ENCODE data around the gene UCKL1.
A peak's percentile ranks its signal among the peaks of the same experiment; 100 is the strongest.
"Not testable (repeated sequence)": the region's sequence is repeated elsewhere in the genome, so short reads cannot be mapped to it uniquely, and the experiment has no call there.

UCKL1 gene

DNA sequence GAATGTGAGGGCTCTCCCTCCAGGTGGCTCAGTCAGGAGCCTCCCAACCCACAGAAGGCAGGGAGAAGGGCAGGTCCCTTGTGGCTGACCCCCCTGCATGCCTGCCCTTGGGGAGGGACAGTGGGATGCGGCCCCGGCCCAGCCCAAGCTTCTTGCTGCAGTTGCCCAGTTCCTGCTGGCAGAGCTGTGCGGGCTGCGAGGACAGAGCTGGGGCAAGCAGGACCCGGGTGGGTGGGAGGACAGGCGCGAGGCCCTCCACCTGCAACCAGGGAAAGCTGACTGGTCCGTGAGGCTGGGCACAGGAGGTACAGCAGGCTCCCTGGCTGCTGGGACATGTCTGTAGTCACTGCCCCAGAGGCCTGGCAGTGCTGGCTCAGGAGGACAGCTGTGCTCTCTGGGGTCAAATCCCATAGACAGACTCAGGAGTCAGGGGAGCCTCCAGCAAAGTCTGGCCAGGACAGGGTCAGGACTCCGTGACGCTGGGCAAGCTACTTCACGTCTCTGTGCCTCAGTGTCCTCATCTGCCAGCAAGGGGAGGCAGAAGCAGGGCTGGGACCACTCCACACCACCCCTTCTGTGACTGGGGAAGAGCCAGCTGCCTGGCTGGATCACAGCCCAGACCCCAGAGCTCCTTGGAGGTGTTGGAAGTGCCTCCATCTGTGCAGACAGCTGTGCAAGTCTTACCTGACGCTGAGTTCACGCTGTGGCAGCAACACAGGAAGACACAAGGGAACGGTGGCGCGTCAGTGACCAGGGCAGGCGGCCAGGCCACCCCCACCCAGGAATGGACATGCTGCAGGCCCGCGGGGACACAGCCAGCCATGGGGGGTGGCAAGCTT is 13.0 kb downstream of the UCKL1 start:
- DNase-seq (ENCODE audit: low read depth in 2 of 2), result no peak

DNA sequence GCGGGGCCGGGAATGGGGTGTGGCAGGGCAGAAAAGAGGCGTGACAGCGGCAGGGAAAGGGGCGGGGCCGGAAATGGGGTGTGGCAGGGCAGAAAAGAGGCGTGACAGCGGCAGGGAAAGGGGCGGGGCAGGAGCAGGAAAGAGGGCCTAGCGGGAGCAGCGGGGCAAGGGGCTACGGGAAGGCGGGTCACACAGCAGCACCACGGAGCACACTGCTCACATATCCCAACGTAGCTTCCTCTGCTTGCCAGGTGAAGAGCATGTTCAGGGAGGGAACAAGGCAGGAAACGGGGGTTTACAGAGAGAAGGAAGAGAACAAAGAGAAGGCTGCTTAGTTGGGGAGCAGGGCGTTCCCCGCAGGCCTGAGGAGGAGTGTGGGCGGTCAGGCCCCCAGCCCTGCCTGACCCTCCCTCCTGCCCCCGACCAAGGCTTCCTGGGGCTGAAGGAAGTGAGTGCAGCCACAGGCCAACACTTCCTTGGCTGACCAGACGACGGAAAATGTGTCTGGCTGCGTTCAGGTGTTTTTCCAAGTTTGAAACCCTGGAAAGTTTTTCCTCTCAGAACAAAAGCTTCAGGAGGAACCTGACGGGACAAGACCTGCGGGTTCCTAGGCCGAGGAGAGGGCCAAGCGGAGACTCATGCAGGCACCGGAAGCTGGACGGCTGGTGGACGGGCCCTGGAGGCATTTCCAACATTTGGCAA is 13.8 kb downstream of the UCKL1 start:
- peak in 1 of 2 donors; percentile 24 for DNase-seq (ENCODE audit: low read depth in 2 of 2)

DNA sequence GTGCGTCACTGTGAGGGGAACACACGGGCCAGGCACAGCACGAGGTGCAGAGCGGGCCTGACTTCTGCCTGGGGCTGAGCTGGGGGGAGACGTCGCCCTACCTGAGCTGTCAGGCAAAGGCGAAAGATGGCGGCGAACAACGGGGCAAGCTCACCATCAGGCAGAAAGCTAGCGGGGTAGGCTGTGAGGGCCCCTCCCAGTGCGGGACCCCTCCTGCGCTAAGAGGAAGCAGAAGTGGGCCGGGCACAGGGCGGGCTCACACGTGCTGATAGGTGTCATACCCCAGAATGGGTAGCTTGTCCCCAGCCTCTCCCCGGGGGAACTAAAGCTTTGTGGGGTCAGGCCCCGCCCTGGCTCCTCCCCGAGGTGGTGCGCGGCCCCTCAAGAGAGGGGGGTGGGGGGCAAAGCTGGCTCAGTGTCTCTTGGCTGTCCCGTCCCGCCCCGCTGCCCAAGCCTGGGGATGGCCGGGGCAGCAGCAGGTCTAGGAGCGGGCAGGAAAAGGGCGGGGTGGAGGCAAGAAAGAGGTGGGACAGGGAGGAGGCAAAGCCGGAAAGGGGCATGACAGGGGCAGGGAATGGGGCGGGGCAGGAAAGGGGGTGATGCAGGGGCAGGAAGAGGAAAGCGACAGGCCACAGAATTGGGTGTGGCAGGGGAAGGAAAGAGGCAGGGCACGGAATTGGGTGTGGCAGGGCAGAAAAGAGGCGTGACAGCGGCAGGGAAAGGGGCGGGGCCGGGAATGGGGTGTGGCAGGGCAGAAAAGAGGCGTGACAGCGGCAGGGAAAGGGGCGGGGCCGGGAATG is 14.7 kb downstream of the UCKL1 start:
- peak; percentile 34 to 63 for DNase-seq (ENCODE audit: low read depth in 2 of 2)

DNA sequence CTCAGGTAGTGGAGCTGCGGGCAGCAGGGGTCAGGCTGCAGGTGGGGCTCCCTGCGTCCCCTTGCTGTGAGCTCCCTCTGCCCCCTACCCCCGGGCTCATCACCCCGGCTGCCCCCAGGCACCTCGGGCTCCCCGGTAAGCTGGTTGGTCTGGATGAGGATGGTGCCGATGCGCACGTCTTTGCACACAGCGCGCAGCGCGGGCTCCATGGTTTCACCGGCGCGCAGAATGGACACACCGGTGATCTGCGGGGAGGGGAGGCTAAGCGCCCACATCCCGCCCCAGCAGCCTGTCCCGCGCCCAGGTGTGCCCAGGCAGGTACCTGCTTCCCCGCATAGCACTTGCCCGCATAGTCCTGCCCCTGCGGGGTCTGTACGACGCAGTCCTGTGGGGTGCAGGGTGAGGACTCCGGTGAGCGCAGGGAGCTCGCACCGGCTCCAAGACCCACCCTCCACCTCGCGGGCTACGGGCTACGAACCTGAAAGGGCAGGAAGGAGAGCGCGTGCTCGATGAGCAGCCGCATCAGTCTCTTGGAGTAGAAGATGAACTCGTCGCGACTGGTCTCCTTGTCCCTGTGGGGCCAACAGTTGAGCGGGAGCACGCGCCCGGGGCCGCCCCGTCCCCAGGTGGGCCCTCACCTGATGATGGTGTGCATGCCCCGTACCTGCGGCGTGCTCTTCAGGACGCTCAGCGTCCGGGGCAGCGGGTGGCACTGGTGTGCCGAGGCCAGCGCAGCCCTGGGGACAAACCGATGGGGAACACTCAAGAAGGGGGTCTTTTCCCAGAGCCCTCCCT is 15.5 kb downstream of the UCKL1 start:
- DNase-seq (ENCODE audit: low read depth in 2 of 2), result no peak

DNA sequence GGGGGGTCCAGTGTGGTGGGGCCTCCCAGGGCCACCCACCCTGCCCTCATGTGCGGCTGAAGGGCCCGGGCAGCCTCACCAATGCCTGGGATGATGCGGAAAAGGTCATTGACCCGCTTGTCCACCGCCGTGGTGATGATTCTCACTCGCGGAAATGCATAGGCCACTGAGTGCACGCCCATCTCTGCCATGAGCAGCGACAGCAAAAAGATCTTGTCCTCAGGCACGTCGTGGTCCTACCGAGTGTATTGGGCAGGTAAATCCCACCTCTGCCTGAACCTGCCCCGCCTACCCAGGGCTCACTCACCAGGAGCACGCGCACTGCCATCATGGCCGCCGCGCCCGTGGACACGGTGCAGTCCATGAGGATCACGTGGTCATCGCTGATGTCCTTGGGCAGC is 16.1 kb downstream of the UCKL1 start:
- no peak for DNase-seq (ENCODE audit: low read depth in 2 of 2)

DNA sequence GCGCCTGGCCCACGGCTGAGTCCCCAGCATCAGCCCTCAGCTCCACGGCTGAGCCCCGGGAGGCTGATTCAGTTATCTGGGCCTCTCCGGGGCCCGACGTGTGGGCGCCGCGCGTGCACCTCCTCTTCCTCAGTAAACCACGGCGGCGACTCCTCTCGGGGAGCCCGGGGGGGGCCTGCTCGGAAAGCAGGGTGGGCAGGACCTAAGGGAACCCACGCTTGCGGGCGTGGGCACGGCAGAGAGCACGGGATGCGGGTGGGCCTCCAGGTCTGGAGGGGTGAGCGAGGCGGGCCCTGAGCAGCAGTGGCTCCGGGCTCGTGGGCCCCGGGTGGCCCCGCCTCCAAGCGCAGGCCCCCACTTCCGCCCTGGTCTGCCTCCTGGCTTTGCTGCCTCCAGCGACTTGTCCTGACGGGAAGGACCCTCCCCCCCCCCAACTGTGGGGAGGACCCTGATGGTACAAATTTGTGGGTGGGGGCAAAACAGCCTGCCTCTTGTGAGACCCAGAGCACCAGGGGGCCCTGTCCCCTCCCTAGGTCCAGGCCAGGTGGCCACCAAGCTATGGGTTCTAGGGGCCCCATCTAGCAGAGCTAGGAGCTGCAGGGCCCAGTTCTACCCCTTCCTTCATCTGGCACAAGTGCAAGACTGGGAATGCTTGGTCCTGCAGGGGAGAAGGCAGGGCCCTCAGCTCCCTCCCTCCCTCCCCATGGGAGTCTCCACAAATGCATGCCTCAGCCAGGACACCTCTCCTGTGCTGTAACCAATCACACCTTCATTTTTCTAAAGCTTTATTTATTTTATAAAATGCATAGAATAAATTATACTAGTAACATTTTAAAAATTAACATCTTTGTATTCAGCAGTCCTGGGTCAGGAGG is 16.9 kb downstream of the UCKL1 start:
- DNase-seq (ENCODE audit: low read depth in 2 of 2), result no peak

DNA sequence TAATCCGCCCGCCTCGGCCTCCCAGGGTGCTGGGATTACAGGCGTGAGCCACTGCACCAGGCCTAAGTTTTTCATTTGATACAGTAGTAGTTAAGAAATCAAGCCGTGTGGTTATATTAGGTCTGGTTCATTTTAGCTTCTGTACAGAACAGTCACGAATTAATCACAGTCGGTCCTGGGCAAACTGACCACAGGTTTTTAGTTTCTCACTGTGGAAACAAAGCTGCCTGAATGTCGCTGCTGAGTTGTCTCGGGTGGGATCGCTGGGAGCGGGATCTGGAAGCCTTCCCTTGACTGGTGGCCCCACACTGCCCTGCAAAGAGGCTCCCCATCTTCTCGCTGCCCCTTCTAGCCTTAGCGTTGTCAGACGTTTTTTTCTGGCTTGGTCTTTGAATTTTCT is 18.6 kb downstream of the UCKL1 start:
- no peak for DNase-seq (ENCODE audit: low read depth in 2 of 2)

DNA sequence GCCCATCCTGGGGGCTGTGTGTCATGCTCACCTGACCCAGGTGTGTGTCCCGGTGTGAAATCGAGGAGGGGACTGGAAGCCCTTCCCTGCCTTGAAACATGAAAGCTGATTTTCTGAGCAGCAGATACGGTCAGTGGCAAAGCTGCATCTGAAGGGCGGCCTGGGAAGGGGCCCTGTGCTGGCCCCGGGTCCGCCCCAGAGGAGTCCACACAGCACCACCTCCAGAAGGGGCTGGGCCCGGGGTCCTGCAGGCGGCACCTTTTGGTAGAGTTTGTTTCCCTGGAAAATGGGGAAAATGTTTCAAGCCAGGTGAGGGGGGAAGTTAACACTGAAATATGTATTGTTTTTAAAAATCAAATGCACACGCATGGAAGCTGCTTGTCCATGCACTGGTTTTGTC is 20.8 kb downstream of the UCKL1 start:
- DNase-seq (ENCODE audit: low read depth in 2 of 2), result no peak

DNA sequence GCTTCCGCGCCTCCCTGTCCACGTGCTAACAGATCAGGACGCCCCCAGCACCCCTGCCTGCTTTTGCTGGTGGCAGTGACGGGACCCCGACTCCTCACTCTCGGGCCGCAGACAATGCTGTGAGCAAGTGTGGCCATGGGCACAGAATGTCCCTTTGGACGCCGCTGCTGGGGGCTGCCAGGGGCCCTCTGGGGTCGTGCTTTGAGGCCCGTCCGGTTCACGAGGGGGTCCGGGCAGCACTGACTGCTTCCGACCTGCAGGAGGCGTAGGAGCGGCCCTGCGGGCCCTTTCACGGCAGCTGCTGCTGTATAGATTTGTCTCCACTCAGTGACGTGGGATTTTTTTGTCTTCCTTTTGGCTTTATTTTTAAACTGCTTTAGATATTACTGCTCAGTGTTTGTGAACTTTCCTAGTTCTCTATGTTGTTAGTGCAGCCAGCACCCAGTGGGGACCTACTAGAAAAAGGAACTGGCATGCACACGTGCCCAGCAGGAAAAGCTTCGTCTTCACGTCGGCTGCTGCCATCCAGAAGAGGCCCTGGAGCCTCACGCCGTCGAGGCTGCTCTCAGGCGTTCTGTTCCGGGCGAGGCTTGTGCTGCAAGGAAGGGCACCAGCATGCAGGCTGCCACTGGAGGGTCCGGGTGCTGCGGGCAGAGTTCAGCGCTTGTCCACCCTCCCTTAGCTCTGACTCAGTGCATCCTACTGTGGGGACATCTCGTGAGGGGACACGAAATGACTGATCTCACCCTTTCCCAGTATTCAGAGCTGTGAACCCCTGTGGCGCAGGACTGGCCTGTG is 21.7 kb downstream of the UCKL1 start:
- DNase-seq (ENCODE audit: low read depth in 2 of 2), result no peak

DNA sequence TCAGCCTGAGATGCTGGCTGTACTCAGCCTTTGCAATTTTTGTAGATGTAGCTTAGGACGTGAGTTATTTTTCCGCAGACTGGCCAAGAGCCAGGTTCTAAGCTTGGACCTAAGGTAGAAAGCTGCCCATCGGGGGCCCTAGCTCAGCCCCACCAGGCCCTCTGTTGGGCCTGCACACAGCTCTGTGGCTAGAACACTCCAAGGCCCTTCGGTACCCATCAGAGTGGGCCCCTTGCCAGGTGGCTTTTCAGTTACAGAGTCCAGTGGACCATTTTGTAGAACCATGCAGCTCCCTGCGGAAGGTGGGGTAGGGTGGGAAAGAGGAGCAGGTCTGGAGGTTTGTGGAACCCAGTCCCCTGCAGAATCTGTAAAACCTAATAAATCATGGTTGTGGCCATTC is 22.6 kb downstream of the UCKL1 start:
- DNase-seq (ENCODE audit: low read depth in 2 of 2), result no peak

DNA sequence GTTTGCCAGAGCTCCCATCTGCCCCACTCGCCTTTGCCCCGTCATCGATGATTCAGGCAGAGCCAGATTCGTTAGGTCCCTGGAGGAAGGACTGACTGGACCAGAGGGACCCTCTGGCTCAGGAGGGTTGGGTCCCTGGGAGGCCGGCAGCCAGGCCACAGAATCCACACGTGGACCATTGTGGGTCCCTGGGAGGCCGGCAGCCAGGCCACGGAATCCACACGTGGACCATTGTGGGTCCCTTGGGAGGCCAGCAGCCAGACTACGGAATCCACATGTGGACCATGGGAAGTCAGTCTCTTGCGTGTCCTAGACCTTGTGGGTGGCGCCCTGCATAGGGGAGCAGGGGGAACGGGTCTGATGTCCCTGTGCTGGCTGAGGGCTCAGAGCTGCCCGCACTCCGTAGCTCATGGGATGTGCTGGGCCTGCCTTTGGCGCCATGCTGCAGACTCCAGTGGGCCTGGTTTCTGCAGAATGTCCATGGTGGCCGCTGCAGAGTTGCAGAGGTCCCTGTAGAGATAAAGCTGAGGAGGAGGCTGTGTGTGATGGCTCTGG is 23.5 kb downstream of the UCKL1 start:
- DNase-seq (ENCODE audit: low read depth in 2 of 2), result no peak

DNA sequence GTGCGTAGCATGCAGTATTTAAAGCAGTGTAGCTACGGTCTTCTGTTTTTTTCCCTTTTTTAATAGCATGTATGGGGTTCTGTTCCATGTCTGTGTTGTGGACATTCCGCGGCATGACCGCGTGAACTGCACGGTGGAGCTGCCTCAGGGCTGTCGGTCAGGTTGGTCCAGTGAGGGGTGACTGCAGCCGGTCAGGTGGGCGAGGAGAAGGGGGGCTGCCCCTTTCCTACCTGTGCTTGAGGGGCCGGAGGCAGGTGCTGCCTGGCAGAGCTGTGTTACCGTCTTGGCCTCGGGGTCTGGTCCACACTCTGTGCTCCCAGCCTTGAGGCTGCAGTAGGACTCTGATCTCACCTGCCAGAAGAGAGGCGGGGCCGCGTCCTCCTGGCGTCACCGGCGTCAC is 24.5 kb downstream of the UCKL1 start:
- no peak for DNase-seq (ENCODE audit: low read depth in 2 of 2)

DNA sequence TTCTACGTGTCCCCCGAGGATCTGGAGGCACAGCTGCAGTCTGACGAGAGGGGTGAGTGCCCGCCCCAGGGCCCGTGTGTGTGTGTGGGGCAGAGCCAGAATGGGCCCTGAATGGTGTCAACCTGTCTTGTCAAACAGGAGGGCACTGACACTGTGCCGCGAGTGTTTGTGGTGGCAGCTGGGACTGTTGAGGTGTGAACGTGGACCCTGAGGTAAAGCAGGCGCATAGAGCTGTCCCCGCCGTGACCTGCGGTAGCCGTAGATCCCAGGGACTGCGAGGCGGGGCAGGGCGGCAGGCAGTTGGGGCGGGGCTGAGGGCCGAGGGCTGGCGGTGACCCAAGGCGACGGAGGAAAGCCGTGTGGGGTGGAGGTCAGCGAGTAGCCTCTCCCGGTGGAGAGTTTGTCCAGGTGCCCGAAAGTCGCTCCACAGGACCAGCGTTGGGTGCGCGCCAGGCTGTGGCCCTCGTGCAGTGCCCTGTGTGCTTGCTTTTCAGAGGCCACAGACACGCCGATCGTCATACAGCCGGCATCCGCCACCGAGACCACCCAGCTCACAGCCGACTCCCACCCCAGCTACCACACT is 25.2 kb downstream of the UCKL1 start:
- no peak for DNase-seq (ENCODE audit: low read depth in 2 of 2)

DNA sequence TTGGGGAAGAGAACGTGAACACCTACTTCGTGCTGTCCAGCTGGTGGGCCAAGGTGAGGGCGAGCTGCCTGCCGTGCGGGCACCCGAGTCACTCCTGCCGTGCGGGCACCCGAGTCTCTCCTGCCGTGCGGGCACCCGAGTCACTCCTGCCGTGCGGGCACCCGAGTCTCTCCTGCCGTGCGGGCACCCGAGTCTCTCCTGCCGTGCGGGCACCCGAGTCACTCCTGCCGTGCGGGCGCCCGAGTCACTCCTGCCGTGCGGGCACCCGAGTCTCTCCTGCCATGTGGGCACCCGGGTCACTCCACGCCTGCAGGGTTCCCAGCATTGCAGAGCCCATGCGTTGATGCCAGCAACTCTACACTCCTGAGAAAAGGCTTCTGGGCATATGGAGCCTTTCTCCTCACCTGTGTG is 26.7 kb downstream of the UCKL1 start:
- DNase-seq (ENCODE audit: low read depth in 2 of 2), result not testable (repeated sequence)

DNA sequence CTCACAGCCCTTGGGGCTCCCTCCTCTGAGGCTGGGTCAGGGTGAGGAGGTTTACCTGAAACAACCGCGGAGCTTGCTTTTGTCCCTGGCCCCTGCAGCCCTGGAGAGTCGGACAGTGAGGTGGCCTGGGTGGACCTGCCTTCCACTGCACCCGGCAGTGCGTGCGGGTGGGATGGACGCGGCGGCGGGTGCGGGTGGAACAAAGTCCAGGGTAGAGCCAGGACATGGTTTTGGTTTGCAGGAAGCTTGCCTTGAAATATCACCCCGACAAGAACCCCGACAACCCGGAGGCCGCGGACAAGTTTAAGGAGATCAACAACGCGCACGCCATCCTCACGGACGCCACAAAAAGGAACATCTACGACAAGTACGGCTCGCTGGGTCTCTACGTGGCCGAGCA is 27.1 kb downstream of the UCKL1 start:
- DNase-seq (ENCODE audit: low read depth in 2 of 2), result no peak

DNA sequence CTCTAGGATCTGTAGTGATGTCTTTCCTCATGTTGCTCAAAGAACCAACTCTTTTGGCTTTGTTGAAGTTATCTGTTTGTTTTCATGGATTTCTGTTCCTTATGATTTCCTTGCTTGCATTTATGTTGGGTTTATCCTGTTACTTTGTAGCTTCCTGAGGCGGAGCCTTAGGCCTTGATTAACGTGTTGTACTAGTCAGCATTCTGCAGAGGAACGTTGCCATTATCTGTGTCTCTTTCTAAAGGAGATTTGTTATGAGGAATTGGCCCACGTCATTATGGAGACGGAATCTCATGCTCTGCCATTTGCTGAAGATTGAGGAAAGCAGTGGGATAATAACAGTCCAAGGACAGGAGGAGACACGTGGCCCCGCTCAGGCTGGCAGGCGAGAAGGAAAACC is 29.9 kb downstream of the UCKL1 start:
- no peak for DNase-seq (ENCODE audit: low read depth in 2 of 2)

DNA sequence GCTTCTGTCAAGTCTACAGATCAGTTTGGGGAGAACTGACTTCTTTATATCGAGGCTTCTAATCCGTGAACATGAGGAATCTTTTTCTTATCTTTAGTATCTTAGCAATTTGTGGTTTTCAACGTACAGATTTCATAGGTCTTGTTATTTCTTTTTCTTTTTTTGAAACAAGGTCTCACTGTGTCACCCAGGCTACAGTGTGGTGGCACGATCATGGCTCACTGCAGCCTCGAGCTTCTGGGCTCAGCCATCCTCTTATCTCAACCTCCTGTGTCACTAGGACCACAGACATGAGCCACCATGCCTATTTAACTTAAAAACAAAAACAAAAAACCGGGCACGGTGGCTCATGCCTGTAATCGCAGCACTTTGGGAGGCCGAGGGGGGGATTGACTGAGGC is 32.0 kb downstream of the UCKL1 start:
- no peak for DNase-seq (ENCODE audit: low read depth in 2 of 2)

DNA sequence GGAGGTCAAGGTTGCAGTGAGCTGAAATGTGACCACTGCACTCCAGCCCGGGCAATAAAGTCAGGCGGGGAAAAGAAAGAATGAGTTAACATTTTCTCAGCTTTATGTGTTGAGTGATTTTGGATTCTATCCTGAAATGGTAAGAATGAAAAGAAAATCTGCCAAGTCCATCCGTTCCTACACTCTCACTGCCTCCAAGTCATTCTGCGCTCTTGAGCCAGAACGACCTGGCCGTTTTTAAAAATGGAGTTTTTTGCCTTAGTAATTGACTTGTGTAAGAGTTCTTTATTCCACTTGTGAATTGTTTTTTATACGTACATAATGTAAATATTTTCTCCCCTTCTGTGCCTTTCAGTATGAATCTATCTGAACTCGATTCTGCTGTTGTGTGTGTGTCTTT is 32.6 kb downstream of the UCKL1 start:
- DNase-seq (ENCODE audit: low read depth in 2 of 2), result no peak

DNA sequence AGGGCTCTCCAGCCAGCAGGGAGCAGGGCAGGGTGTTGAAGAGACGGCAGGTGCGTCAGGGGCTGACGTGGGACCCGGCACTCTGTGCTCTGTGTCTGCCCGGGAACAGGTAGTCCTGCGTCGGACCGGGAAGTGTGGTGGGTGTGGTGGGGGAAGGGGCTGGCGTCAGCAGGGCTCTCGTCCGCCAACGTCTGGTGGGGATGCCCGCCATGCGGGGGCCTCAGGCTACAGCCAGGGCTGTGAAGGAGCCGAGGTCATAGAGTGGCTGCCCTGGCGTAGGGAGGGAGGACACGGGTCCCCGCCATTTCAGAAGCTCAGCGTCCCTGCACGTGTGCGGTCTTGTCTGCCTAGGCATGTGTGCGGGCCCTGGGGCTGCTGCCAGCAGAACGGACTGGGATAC is 36.0 kb downstream of the UCKL1 start:
- DNase-seq (ENCODE audit: low read depth in 2 of 2), result no peak

Data from stimulated activated CD8-positive, alpha-beta memory T cell treated with anti-CD3 and anti-CD28 coated beads, Interleukin-2, amount 100 ng/mL, for 1 hour (primary cell).